Gastroesophageal sphincter (tissue), 4 donors: ENCODE measurements around the gene EGFL8. TPM values are rescaled to one million over a fixed set of nuclear protein-coding genes. Genes with fewer than 3 reads are reported as not detected.
"Not testable (repeated sequence)": the region's sequence is repeated elsewhere in the genome, so short reads cannot be mapped to it uniquely, and the experiment has no call there.

Experiments
- ATAC-seq: fragments of 150-250 bp; one replicate; pipeline ENCODE4 v1.9.1; 2016; ENCODE audit warnings: mild to moderate bottlenecking, moderate library complexity
- H3K27ac ChIP-seq, 4 donors: fragments of 200-600 bp; sonication (generic) in 3 of 4; 1 replicate in 3 of 4; 2 replicates in 1 of 4; pipeline ENCODE4 v1.5.1; 2016 to 2019
- H3K27me3 ChIP-seq: fragments of 200-600 bp; sonication (generic); one replicate; pipeline ENCODE4 v1.5.1; 2019
- H3K36me3 ChIP-seq, 2 donors: fragments of 200-600 bp; sonication (generic); one replicate each; pipeline ENCODE4 v1.5.1; 2019; ENCODE audit warnings: control low read depth in 1 of 2
- H3K4me1 ChIP-seq, 3 donors: fragments of 200-600 bp; sonication (generic); 1 replicate in 2 of 3; 2 replicates in 1 of 3; pipeline ENCODE4 v1.5.1; 2016 to 2019; ENCODE audit warnings: control low read depth in 2 of 3
- H3K4me3 ChIP-seq, 2 donors: fragments of 200-600 bp; sonication (generic); one replicate each; pipeline ENCODE4 v1.5.1; 2019; ENCODE audit warnings: mild to moderate bottlenecking in 1 of 2, moderate library complexity in 1 of 2
- H3K9me3 ChIP-seq, 3 donors: fragments of 200-600 bp; sonication (generic); one replicate each; pipeline ENCODE4 v1.5.1; 2017 to 2019; ENCODE audit warnings: control low read depth in 2 of 3
- CTCF ChIP-seq, 4 experiments: fragments of 200-600 bp in 2 of 4; fragments of 450-650 bp in 2 of 4; sonication (generic) in 1 of 4; IDR thresholded peaks; one replicate each; pipeline ENCODE4 v1.5.1; 2017 to 2019; ENCODE audit warnings: antibody characterized with exemption in 4 of 4, mild to moderate bottlenecking in 2 of 4, moderate library complexity in 2 of 4
- EP300 ChIP-seq: sonication (generic); formaldehyde crosslinking; IDR thresholded peaks from one replicate; pipeline ENCODE4 v1.6.1; 2017; ENCODE audit warnings: antibody characterized with exemption, mild to moderate bottlenecking
- POLR2A ChIP-seq, 2 donors: fragments of 450-650 bp; IDR thresholded peaks; one replicate each; pipeline ENCODE4 v1.6.1; 2017; ENCODE audit warnings: antibody characterized with exemption in 2 of 2, mild to moderate bottlenecking in 2 of 2, moderate library complexity in 1 of 2
- POLR2AphosphoS5 ChIP-seq: sonication (generic); formaldehyde crosslinking; IDR thresholded peaks from one replicate; pipeline ENCODE4 v1.6.1; 2017; ENCODE audit warnings: antibody characterized with exemption
- WGBS, 2 donors: methylation state at CpG; one replicate each; pipeline ENCODE4 v1.1.5; 2018; ENCODE audit warnings: low coverage in 1 of 2; 5-methylcytosine and 5-hydroxymethylcytosine counted together
- total RNA-seq, 4 donors: library from RNA; depleted of rRNA; stranded (reverse); fragments of >200 nt; gene quantifications; one replicate each; pipeline ENCODE4 v1.1.0, GENCODE V29; 2016

The EGFL8 gene
- total RNA-seq, 4 donors from 2014 or later = 5.0 to 15.1 (median 10.1) TPM

- Histone ChIP-seq H3K9me3 (no peaks in the 10 kb centered on the region), H3K27me3 (no peaks in the 10 kb centered on the region), H3K27ac (no peak overlapping the region), H3K4me1 (peaks cover 7 to 15% (median 8%) of the 10 kb centered on the region in 3 donors), H3K4me3 (no peak overlapping the region), H3K36me3 (no peaks in the 10 kb centered on the region)
- 74 to 77% methylated on average over 3 to 4 of the region's 4 CpGs for WGBS, 2 donors
- no peak for TF ChIP-seq POLR2A (IDR thresholded peaks at IDR 0.05)
- no peak for TF ChIP-seq POLR2AphosphoS5
- ATAC-seq = no peak
These were observed 30.6 kb upstream of the EGFL8 start for GRCh38 chr6:32133786-32134185.

GRCh38 chr6:32137454-32137853 lies 26.9 kb upstream of the EGFL8 start:
- ATAC-seq = no peak
- TF ChIP-seq CTCF (IDR thresholded peaks at IDR 0.05) (no peak), POLR2A (IDR thresholded peaks at IDR 0.05) (no peak), POLR2AphosphoS5 (no peak), EP300 (no peak)

GRCh38 chr6:32139590-32139989 lies 24.8 kb upstream of the EGFL8 start:
- no peaks in the 10 kb centered on the region for H3K9me3 ChIP-seq
- no peaks in the 10 kb centered on the region for H3K27me3 ChIP-seq
- no peaks in the 10 kb centered on the region for H3K36me3 ChIP-seq
- no peak for ATAC-seq
- TF ChIP-seq POLR2A (IDR thresholded peaks at IDR 0.05) (no peak), POLR2AphosphoS5 (no peak), CTCF (IDR thresholded peaks at IDR 0.05) (no peak), EP300 (no peak)
- H3K27ac ChIP-seq = no peak overlapping the region
- WGBS, 2 donors = 27 to 41% methylated on average over 3 to 5 of the region's 5 CpGs
- H3K4me1 ChIP-seq = no peaks in the 10 kb centered on the region
- H3K4me3 ChIP-seq = no peak overlapping the region

More at GRCh38 chr6:32137454-32137853, 26.9 kb upstream of the EGFL8 start:
- H3K27ac ChIP-seq = no peak overlapping the region
- H3K4me1 ChIP-seq = no peaks in the 10 kb centered on the region
- no peak overlapping the region for H3K4me3 ChIP-seq
- no peaks in the 10 kb centered on the region for H3K27me3 ChIP-seq
- no peaks in the 10 kb centered on the region for H3K36me3 ChIP-seq
- no peaks in the 10 kb centered on the region for H3K9me3 ChIP-seq

DNA sequence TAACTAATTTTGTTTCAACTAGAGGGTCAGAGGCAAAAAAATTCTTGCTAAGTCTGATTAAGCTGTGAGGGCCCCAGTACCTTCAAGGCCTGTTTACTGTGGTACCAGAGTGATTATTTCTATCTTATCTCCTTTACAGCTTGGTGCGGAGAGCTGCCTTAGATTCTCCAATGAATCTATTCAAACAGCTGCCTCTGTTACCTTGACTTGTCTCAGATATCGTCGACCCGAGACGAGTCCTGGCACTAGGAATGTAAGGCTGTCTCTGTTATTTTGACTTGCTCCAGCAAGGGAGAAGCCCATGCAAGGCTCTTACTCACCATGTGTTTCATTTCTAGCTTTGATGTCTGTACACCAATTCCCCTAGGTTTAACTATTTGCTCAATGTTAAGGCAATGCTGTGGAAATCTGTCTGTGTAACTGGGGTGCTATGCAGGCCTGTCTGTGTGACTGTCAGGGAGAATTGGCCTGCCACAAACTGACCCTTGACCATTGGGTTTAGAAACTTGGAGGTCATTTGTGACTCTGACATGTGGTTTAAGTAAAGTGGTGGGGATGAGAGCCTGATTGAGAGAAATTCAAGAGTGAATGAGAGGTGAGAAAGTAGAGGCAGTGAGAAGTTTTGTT lies 23.9 kb upstream of the EGFL8 start:
- ATAC-seq = no peak
- H3K36me3 ChIP-seq = no peaks in the 10 kb centered on the region
- no peak overlapping the region for H3K27ac ChIP-seq

GRCh38 chr6:32144238-32144637 lies 20.2 kb upstream of the EGFL8 start:
- H3K4me3 ChIP-seq, H3K27ac ChIP-seq, H3K9me3 ChIP-seq, H3K27me3 ChIP-seq, H3K4me1 ChIP-seq, ATAC-seq: not testable (repeated sequence)
- peaks cover 0 to 13% of the 10 kb centered on the region in 2 donors for H3K36me3 ChIP-seq
- 77 to 91% methylated on average over 6 to 7 of the region's 7 CpGs for WGBS, 2 donors

More for the DNA sequence above, 23.9 kb upstream of the EGFL8 start:
- WGBS, 2 donors = 56 to 100% methylated on average over 1 to 5 of the region's 5 CpGs
- H3K27me3 ChIP-seq = no peaks in the 10 kb centered on the region
- H3K4me3 ChIP-seq = no peak overlapping the region
- H3K9me3 ChIP-seq = no peaks in the 10 kb centered on the region
- no peaks in the 10 kb centered on the region for H3K4me1 ChIP-seq
- no peak for TF ChIP-seq POLR2A (IDR thresholded peaks at IDR 0.05)
- no peak for TF ChIP-seq POLR2AphosphoS5
- no peak for TF ChIP-seq EP300
- no peak for TF ChIP-seq CTCF (IDR thresholded peaks at IDR 0.05)

DNA sequence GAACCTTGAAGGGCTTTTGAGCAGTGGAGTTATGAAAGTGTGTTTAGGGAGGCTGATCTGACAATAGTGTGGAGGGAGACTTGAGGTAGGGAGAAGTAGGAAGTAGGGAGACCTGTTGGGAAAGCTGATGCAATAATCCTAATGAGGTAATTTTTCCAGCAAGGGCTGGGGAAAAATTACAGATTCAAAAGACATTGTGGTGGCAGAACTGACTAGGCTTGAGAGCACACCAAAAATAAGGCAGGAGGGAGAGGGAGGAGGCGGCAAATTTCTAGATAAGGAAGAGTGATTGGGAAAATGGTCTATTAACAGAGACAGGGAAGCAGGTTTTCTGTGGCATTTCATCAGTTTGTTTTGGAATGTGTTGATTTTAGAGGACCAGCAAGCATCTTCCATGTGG lies 18.1 kb upstream of the EGFL8 start:
- Histone ChIP-seq H3K4me3 (no peak overlapping the region), H3K4me1 (peaks cover 0 to 20% (median 7%) of the 10 kb centered on the region in 3 donors), H3K27ac (no peak overlapping the region), H3K9me3 (no peaks in the 10 kb centered on the region), H3K36me3 (peaks cover 0 to 18% of the 10 kb centered on the region in 2 donors), H3K27me3 (no peaks in the 10 kb centered on the region)
- ATAC-seq = no peak
- no peak for TF ChIP-seq CTCF (IDR thresholded peaks at IDR 0.05)
- WGBS, 2 donors = 80 to 88% methylated on average over 1 of the region's 1 CpG
